Measurements from ENCODE around the gene TSHZ2. TPM values are rescaled to one million over a fixed set of nuclear protein-coding genes. Genes with fewer than 3 reads are reported as not detected.

The TSHZ2 gene
- total RNA-seq, 1 donor from 2014 or later: 1.6 TPM

- FAIRE-seq: no peak
Observed at GRCh38 chr20:52994184-52994970, 22.2 kb downstream of the TSHZ2 start.

GRCh38 chr20:52996130-52996529, 24.0 kb downstream of the TSHZ2 start:
- no peaks in the 10 kb centered on the region for H3K36me3 ChIP-seq (ENCODE audit: control insufficient read depth, insufficient read depth, low read length)
- H3K27me3 ChIP-seq (ENCODE audit: control insufficient read depth, insufficient read depth, low read length): no peaks in the 10 kb centered on the region
- H3K4me3 ChIP-seq (ENCODE audit: low read depth, low read length): no peak overlapping the region
- no peak for FAIRE-seq
- DNase-seq (ENCODE audit: low read depth): no peak
- no peak for TF ChIP-seq CTCF (IDR thresholded peaks at IDR 0.05; ENCODE audit: insufficient read depth, low read length, severe bottlenecking)

More at GRCh38 chr20:52994184-52994970, 22.2 kb downstream of the TSHZ2 start:
- Histone ChIP-seq H3K4me3 (ENCODE audit: low read depth, low read length) (no peak overlapping the region), H3K27me3 (ENCODE audit: control insufficient read depth, insufficient read depth, low read length) (no peaks in the 10 kb centered on the region), H3K36me3 (ENCODE audit: control insufficient read depth, insufficient read depth, low read length) (no peaks in the 10 kb centered on the region)
- no peak for TF ChIP-seq CTCF (IDR thresholded peaks at IDR 0.05; ENCODE audit: insufficient read depth, low read length, severe bottlenecking)
- no peak for DNase-seq (ENCODE audit: low read depth)

- H3K27me3 ChIP-seq (ENCODE audit: control insufficient read depth, insufficient read depth, low read length): no peaks in the 10 kb centered on the region
- H3K4me3 ChIP-seq (ENCODE audit: low read depth, low read length): no peak overlapping the region
- H3K36me3 ChIP-seq (ENCODE audit: control insufficient read depth, insufficient read depth, low read length): no peaks in the 10 kb centered on the region
- FAIRE-seq (no peak), DNase-seq (ENCODE audit: low read depth) (no peak)
- TF ChIP-seq CTCF (IDR thresholded peaks at IDR 0.05; ENCODE audit: insufficient read depth, low read length, severe bottlenecking): no peak
Observed at GRCh38 chr20:52996658-52997057, 24.5 kb downstream of the TSHZ2 start.

GRCh38 chr20:52998268-52998667, 26.1 kb downstream of the TSHZ2 start:
- H3K36me3 ChIP-seq (ENCODE audit: control insufficient read depth, insufficient read depth, low read length): no peaks in the 10 kb centered on the region
- no peak for TF ChIP-seq CTCF (IDR thresholded peaks at IDR 0.05; ENCODE audit: insufficient read depth, low read length, severe bottlenecking)
- FAIRE-seq: no peak
- H3K27me3 ChIP-seq (ENCODE audit: control insufficient read depth, insufficient read depth, low read length): no peaks in the 10 kb centered on the region
- H3K4me3 ChIP-seq (ENCODE audit: low read depth, low read length): no peak overlapping the region
- no peak for DNase-seq (ENCODE audit: low read depth)

GRCh38 chr20:52999040-52999439, 26.9 kb downstream of the TSHZ2 start:
- Histone ChIP-seq H3K27me3 (ENCODE audit: control insufficient read depth, insufficient read depth, low read length) (no peaks in the 10 kb centered on the region), H3K4me3 (ENCODE audit: low read depth, low read length) (no peak overlapping the region), H3K36me3 (ENCODE audit: control insufficient read depth, insufficient read depth, low read length) (no peaks in the 10 kb centered on the region)
- no peak for TF ChIP-seq CTCF (IDR thresholded peaks at IDR 0.05; ENCODE audit: insufficient read depth, low read length, severe bottlenecking)
- no peak for FAIRE-seq
- DNase-seq (ENCODE audit: low read depth): no peak
